Measurements from ENCODE around the gene LAMC3. TPM values are rescaled to one million over a fixed set of nuclear protein-coding genes. Genes with fewer than 3 reads are reported as not detected.

LAMC3 gene
- total RNA-seq, 2 experiments from 2014 or later, result 0.19 to 2.2 TPM

- Histone ChIP-seq H3K4me1 (ENCODE audit: insufficient read depth, low read length, poor library complexity, severe bottlenecking) (no peaks in the 10 kb centered on the region), H3K4me2 (ENCODE audit: low read length) (no peak overlapping the region), H2AFZ (ENCODE audit: low read length) (no peak overlapping the region), H3K36me3 (ENCODE audit: insufficient read depth, low read length) (no peaks in the 10 kb centered on the region), H4K20me1 (ENCODE audit: insufficient read depth, low read length) (no peaks in the 10 kb centered on the region), H3K9me2 (ENCODE audit: insufficient read depth, low read length) (no peaks in the 10 kb centered on the region), H3K4me3 (ENCODE audit: low read depth, low read length, poor library complexity, severe bottlenecking) (no peak overlapping the region), H3K9me3 (ENCODE audit: low read length) (no peaks in the 10 kb centered on the region), H3K79me2 (ENCODE audit: insufficient read depth, low read depth, low read length) (no peaks in the 10 kb centered on the region), H3K27ac (ENCODE audit: low read depth, low read length, poor library complexity, severe bottlenecking) (no peak overlapping the region)
- BruUV-seq (replicated peaks), result no TSS peak
- DNase-seq (ENCODE audit: low spot score), result no peak
- POLR2A ChIA-PET, result no interaction called here
- CTCF ChIA-PET (ENCODE audit: unreplicated experiment), result interaction anchor here (1.5 kb wide), 1 partner anchor 280 kb away, joined by 6 read pairs; no protein-coding TSS in a partner anchor
- TF ChIP-seq EZH2phosphoT487 (IDR thresholded peaks at IDR 0.05; ENCODE audit: borderline replicate concordance, low read depth, low read length), result no peak
- TF ChIP-seq CTCF (conservative IDR thresholded peaks at IDR 0.05; ENCODE audit: low read length), result no peak
- intact Hi-C loops (cut with micrococcal nuclease; ENCODE audit: unreplicated experiment), result no loop called here
Observed at GRCh38 chr9:131056781-131057506, 48.0 kb downstream of the LAMC3 start.

GRCh38 chr9:131060900-131061630 lies 52.1 kb downstream of the LAMC3 start:
- H3K27ac ChIP-seq (ENCODE audit: low read depth, low read length, poor library complexity, severe bottlenecking), result no peak overlapping the region

More at GRCh38 chr9:131060900-131061630, 52.1 kb downstream of the LAMC3 start:
- ChIA-PET POLR2A (no interaction called here), CTCF (ENCODE audit: unreplicated experiment) (no interaction called here)
- Histone ChIP-seq H2AFZ (ENCODE audit: low read length) (no peak overlapping the region), H3K4me2 (ENCODE audit: low read length) (no peak overlapping the region), H3K4me3 (ENCODE audit: low read depth, low read length, poor library complexity, severe bottlenecking) (no peak overlapping the region), H3K4me1 (ENCODE audit: insufficient read depth, low read length, poor library complexity, severe bottlenecking) (no peaks in the 10 kb centered on the region), H3K79me2 (ENCODE audit: insufficient read depth, low read depth, low read length) (no peaks in the 10 kb centered on the region), H3K9me3 (ENCODE audit: low read length) (no peaks in the 10 kb centered on the region), H3K36me3 (ENCODE audit: insufficient read depth, low read length) (no peaks in the 10 kb centered on the region), H4K20me1 (ENCODE audit: insufficient read depth, low read length) (no peaks in the 10 kb centered on the region), H3K9me2 (ENCODE audit: insufficient read depth, low read length) (no peaks in the 10 kb centered on the region)
- no TSS peak for BruUV-seq (replicated peaks)
- intact Hi-C loops (cut with micrococcal nuclease; ENCODE audit: unreplicated experiment), result no loop called here
- no peak for DNase-seq (ENCODE audit: low spot score)
- TF ChIP-seq CTCF (conservative IDR thresholded peaks at IDR 0.05; ENCODE audit: low read length) (no peak), EZH2phosphoT487 (IDR thresholded peaks at IDR 0.05; ENCODE audit: borderline replicate concordance, low read depth, low read length) (no peak)
